Mesenteric fat pad (tissue), 1 donor: ENCODE data around the gene CFAP251. TPM values are rescaled to one million over a fixed set of nuclear protein-coding genes. Genes with fewer than 3 reads are reported as not detected.

ENCODE experiments used
- DNase-seq: peaks from one replicate; pipeline ENCODE4 v3.0.0-alpha.2; 2020; ENCODE audit warnings: low spot score
- total RNA-seq: library from RNA; stranded (reverse); fragmentation: NEBNext Ultra II Directional; extraction: Animal tissue kit (Norgen Biotek cat#: 25700); gene quantifications from one replicate; pipeline ENCODE4 v1.2.1, GENCODE V29; 2021
- donor health status: DM: yes; HTN: yes; CAD: no.

CFAP251 gene
- total RNA-seq, 1 donor from 2014 or later, result 2.1 TPM

DNA sequence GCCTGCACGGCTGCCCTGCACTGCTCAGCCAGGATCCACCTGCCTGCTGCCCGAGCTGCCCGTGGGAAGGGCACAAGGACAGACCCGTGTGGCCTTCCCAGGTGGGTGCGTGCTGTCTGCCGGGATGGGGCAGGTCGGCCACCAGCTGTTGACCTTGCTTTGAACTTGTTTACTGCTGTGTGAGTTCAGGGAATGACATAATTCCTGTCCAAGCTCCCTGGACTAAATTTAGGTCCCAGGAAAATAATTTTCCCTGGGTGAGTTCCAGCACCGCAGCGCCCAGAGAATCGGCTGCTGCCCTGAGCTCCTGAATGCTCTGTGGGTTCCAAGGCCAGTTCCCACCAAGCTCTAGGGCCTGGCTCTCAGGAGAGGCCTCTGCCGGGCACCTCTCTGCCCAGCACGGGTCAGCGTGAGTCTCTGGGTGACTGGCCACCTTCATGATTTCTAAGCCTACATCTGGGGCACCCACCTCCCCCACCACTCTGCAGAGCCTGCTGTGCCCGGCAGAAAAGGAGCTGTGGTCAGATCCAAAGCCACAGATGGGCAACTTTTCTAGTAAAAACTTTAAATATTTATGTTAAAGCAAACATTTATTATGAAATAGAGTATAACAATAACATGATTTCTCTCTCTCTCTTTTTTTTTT, 133.0 kb downstream of the CFAP251 start:
- no peak for DNase-seq

DNA sequence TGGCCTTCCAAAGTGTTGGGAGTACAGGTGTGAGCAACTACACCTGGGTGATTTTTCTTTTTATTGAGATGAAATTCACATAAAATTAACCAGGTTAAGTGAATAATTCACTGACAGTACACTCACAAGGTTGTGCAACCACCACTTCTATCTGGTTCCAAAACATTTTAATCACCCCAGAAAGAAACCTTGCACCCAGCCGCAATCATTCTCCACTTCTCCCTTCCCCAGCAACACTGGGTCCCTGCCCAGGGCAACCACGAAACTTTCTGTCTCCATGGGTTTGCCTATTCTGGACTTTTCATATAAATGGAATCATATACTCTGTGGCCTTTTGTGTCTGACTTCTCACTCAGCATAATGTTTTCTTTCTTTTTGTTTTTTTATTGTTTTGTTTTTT, 133.9 kb downstream of the CFAP251 start:
- DNase-seq, result no peak

Other genes starting within 250 kb of the CFAP251 start
- gene MORN3, start 248.9 kb upstream of the CFAP251 start, total RNA-seq, result not detected
- gene TMEM120B, start 205.8 kb upstream of the CFAP251 start, total RNA-seq, result 12.6 TPM
- gene RHOF, start 124.9 kb upstream of the CFAP251 start, total RNA-seq, result 6.1 TPM
- gene SETD1B, start 114.6 kb upstream of the CFAP251 start, total RNA-seq, result 20.7 TPM
- 2.2 TPM for gene HPD, start 59.7 kb upstream of the CFAP251 start, total RNA-seq
- 54.7 TPM for gene PSMD9, start 29.8 kb upstream of the CFAP251 start, total RNA-seq
- 3.2 TPM for gene BCL7A, start 103.3 kb downstream of the CFAP251 start, total RNA-seq
- 68.4 TPM for gene MLXIP, start 160.2 kb downstream of the CFAP251 start, total RNA-seq